Retinal pigment epithelial cell (primary cell): ENCODE results near the gene CDK11A.
"Not testable (repeated sequence)": the region's sequence is repeated elsewhere in the genome, so short reads cannot be mapped to it uniquely, and the experiment has no call there.

Experiments used
- DNase-seq: peaks from one replicate; pipeline ENCODE4 v3.0.0-alpha.2; 2010; ENCODE audit warnings: low read depth
- H3K4me3 ChIP-seq: 2 replicates; pipeline ENCODE4 v1.5.1; 2011; ENCODE audit warnings: mild to moderate bottlenecking, low read length, control low read depth, moderate library complexity
- TF ChIP-seq, protein P1 (sequence below): conservative IDR thresholded peaks from 2 replicates; pipeline ENCODE4 v1.5.1; 2011; ENCODE audit warnings: low read depth, low read length, control low read depth, inconsistent platforms

Gene CDK11A

DNA sequence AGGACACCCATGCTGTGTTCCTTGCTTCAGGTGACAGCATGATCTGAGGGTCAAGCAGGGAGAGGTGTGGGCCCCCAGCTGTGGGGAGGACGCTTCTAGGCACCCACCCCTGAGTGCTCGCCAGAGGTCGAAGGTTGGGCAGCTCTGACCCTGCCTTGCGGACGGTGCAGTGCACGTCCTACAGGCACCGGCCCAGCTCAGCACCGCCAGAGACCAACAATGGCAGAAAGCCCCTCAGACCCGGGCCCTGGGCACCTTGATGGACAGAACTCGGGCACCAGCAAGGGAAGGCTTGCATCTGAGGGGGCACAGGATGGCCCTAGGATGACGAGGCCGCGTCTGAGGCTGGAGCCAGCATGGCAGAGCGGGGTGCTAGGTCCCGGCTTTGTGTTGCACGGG, 29.4 kb upstream of the CDK11A start:
- no peak overlapping the region for H3K4me3 ChIP-seq
- TF ChIP-seq, protein P1, sequence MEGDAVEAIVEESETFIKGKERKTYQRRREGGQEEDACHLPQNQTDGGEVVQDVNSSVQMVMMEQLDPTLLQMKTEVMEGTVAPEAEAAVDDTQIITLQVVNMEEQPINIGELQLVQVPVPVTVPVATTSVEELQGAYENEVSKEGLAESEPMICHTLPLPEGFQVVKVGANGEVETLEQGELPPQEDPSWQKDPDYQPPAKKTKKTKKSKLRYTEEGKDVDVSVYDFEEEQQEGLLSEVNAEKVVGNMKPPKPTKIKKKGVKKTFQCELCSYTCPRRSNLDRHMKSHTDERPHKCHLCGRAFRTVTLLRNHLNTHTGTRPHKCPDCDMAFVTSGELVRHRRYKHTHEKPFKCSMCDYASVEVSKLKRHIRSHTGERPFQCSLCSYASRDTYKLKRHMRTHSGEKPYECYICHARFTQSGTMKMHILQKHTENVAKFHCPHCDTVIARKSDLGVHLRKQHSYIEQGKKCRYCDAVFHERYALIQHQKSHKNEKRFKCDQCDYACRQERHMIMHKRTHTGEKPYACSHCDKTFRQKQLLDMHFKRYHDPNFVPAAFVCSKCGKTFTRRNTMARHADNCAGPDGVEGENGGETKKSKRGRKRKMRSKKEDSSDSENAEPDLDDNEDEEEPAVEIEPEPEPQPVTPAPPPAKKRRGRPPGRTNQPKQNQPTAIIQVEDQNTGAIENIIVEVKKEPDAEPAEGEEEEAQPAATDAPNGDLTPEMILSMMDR: no peak
- no peak for DNase-seq

DNA sequence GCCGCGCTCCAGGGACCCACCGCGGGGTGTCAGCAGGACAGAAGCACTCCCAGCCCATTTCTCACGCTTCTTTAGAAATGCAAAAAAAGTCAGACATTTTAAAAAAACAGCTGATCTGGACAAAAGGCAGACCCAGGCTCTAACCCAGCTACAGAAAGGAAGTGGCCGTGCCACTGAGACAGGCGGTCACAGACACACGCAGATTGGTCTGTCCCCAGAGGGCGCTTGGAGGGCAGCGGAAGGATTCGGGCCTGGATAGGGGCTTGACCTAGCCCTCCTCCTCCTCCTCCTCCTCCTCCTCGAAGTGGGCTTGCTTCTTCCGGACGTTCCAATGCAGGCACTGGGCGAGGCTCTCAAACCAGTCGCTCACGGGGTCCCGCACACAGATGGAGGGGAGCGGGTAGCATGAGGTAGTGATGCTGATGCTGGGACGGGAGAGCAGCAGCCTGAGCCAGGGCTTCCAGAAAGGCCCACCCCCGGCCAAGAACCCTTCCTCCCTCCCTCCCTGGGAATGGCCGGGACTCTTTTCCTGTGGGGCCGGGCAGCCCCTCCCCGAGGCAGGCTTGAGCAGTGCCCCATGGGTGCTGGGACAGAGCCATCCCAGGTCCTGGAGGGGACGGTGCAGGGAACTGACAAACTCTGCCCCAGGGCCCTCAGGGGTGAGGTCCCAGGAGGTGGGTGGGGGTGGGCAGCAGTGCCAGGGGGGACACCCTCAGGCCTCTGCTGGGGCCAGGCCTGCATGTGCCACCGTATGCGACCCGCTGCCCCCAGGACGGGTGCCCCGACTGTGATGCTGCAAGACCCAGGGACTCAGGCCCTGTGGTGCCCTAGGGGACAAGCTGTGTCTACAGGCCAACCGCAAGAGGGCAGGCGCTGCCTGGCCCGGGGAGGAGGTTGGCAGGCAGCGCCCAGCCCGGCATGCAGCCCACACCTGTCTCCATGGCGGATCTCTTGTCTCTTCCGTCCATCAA, 28.8 kb upstream of the CDK11A start:
- H3K4me3 ChIP-seq: no peak overlapping the region
- TF ChIP-seq, protein P1: no peak
- no peak for DNase-seq

DNA sequence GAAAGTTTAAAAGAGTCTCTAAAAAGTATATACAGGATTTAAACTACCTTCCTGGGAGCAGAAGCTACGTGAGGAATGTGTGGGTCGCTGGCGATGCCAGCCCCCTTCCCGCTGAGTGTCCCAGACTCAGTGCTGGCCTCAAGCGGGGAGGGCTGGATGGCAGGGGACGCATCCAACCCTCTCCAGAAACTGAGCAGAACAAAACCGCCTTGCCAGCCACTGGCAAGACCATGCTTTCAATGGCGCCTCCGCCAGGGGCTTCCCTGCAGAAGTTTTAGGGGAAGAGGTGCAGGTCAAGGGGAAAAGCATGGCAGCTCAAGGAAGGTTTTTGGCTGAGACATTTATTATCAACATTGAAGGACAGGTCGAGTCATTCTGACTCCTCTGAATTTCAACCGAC, 28.0 kb upstream of the CDK11A start:
- no peak overlapping the region for H3K4me3 ChIP-seq
- DNase-seq: no peak
- TF ChIP-seq, protein P1: no peak

DNA sequence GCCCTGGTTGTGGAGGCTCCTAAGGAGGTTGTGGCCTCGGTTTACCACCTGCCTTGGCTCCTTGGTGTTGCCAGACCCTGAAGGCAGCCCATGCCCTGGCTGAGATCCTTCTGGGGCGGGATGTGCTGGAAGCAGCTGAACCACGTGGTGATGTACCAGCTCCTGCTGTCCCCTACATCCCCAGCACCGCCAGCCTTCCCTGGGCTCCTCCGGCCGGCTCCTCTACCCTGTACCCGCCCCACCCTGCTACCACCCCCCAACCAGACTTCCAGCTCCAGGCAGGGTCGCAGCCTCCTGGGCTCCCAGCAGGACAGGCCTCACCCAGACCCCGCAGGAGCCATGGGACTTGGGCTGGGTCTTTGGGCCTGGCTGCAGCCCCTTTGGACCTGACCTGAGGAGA, 25.8 kb upstream of the CDK11A start:
- not testable (repeated sequence) for DNase-seq, H3K4me3 ChIP-seq

DNA sequence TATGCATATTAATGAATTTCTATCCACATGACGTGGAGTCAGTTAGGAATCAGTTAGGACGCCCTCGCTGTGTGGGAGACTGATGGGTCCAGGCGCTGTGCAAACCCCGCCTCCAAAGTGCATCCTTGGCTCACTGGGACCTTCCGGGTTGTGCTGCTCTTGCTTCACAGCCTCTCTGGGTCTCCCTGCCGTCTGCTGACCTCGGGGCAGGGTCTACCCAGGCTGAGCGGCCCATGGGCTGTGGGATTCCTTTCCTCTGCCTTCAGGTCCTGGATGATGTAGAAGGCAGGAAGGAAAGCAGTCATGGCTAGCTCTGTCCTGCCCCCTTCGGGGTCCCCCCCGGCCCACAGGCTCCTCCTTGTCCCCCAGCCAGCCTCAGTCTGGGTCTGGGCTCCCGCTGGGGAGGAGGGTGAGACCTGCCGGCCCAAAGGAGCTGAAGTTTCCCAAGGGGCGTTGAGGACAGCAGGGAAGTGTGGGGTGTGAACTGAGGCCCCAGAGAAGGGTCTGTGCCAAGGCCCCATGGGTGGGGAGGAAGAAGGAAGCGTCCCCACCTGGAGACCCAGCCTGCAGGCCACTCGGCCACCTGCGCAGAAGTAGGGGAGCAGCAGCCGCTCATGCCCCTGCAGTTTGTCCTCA, 24.6 kb upstream of the CDK11A start:
- no peak for DNase-seq
- TF ChIP-seq, protein P1: no peak
- no peak overlapping the region for H3K4me3 ChIP-seq

DNA sequence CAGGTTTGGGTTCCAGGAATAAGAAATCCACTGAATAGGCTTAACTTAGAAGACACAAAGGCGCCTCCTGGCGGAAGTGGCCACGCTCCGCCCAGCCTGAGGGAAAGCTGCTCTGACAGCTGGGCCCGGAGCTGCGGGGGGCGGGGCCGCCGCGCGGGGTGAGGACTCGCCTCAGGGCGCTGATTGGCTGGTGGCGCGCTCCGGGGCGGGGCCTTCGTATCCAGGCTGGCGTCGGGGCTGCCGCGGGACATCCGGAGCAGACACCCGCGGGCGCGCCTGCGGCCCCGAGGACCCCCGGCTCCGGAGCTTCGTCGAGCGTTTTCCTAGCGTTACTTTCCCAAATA, 22.4 kb upstream of the CDK11A start:
- H3K4me3 ChIP-seq, DNase-seq: not testable (repeated sequence)

DNA sequence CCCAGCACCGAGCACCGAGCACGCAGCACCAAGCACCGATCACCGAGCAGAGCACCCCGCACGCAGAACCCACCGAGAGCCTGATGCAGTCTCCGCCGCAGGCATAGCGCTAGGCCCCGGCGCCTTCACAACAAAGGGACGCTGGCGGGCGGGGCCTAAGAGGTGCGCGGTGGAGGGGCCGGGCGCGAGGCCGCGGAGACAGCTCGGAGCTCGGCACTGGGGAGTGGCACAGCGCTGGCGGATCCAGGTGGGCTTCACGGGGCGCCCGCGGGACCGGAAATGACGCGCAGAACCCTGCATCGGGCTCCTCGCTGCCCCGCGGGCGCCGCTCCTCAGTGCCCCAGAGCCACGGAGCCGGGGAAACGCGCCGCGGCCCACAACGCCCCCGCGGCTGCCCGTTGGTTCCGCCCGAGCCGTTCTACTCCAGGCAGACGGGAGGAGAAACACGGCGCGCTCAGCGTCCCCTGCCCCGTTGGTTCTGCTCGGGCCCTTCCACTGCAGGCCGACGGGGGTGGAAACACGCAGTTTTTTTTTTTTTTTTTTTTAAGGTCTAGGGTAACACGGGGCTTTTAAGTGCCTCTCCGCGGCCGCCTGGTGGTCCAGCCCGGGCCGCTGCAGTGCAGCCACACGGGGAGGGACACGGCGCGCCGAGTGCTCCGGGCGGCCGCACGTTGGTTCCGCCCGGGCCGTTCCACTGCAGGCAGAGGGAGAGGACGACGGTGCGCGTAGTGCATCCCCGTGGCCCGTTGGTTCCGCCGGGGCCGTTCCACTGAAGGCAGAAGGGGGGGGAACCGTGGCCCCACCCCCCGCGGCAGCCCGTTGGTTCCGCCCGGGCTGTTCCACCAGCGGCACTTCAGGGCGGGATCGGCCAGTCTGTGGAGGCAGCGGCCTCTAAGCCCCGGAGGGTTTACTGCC, 21.8 kb upstream of the CDK11A start:
- DNase-seq: peak; percentile 34
- peak overlapping the region; percentile 46 for H3K4me3 ChIP-seq

DNA sequence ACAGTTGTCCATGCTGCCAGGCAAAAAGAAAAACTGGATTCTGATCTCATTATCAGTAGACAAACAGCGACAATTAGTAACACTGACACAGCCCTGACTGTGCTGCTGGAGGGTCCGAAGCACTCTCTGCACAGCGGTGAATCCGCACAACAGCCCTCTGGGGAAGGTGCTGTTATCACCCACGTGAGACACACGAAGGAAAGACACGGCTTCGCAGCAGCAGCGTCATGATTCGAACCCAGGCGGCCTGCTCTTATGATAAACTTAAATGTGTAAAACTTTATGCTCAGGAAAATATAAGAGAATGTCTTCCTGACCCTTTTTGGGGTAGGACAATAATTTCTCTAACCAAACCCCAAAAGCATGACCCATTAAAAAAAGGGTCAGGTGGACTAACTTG, 18.4 kb upstream of the CDK11A start:
- H3K4me3 ChIP-seq, DNase-seq: not testable (repeated sequence)

DNA sequence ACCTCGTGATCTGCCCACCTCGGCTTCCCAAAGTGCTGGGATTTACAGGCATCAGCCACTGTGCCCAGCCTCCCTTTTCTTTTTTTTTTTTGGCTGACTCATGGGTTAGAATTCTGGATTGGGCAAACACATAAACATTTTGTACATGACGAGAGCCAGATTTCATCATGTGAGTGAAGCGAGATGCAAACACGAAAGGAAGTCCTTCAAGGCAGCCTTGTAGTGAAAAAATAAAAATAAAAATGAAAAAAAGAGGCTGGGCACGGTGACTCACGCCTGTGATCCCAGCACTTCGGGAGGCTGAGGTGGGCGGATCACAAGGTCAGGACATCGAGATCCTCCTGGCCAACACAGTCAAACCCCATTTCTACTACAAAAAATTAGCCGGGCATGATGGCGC, 16.9 kb upstream of the CDK11A start:
- H3K4me3 ChIP-seq: not testable (repeated sequence)
- peak; percentile 61 for DNase-seq

DNA sequence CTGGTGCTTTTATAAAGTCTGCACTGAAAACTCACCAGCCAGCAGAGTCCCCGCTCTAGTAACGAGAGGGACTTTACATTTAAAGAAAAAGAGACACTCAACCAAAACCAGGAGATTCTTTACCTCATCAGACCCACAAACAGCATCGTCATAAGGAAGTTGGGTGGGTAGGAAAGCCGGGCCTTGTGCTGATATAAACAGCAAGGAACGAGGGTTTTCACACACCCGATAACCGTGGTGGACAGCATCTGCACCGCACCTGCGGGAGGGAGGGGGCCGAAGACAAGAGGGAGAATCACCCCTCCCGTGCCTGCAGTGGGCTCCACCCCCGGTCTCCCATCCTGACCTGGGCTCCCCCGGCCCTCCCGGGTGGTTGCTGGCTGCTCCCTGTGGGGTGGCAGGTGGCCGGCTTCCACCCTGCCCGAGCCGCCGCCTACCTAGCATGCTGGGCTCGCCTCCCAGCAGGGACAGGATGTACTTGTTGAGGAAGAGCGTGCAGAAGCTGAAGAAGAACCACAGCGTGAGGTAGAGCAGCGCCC, 14.7 kb upstream of the CDK11A start:
- not testable (repeated sequence) for DNase-seq, H3K4me3 ChIP-seq

DNA sequence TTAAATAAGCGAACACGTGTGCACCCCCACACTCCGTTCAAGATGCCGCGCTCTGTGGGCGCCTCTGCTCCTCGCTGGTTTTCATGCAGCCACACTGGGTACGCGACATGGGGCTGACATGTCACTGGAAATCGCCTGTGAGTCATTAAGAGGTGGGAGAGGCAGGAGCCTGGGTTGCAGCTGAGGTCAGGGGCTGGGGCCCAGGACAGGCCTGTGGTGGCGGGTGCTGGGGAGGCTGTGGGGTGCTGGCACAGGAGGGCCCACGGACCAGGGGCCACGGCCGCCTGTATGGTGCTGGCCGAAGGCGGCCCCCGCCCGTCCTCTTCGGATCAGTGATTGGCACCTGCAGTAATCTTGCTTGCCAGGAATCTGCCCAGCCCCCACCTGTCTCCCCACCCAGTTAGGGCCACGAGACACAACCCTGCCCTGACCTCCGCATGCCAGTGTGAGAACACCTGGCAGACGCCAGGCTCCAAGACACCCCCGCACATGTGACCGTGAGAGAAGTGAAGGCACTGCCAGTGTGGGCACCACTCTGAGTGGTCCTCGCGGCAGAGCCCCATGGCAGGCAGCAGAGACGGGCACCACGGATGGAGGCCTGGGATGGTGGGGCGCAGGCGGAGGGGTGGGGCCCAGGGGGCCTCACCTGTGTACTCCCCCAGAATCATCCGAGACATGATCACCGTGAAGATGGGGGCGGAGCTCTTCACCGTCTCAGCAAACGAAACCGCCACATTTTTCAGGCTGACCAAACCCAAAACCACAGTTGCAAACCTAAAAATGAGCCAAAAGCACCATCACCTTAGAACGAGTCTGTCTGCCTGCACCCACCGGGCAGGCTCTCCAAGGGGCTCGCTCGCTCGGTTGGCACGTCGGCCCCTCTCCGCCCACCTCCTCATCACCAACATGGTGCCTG, 13.8 kb upstream of the CDK11A start:
- not testable (repeated sequence) for H3K4me3 ChIP-seq, DNase-seq
